D341Med (cell line): ENCODE measurements around the gene ABCB9.
A peak's percentile ranks its signal among the peaks of the same experiment; 100 is the strongest.
"Not testable (repeated sequence)": the region's sequence is repeated elsewhere in the genome, so short reads cannot be mapped to it uniquely, and the experiment has no call there.

Experiments
- DNase-seq: peaks from one replicate; pipeline ENCODE4 v3.0.0; 2012; ENCODE audit warnings: low spot score

ABCB9 gene

DNA sequence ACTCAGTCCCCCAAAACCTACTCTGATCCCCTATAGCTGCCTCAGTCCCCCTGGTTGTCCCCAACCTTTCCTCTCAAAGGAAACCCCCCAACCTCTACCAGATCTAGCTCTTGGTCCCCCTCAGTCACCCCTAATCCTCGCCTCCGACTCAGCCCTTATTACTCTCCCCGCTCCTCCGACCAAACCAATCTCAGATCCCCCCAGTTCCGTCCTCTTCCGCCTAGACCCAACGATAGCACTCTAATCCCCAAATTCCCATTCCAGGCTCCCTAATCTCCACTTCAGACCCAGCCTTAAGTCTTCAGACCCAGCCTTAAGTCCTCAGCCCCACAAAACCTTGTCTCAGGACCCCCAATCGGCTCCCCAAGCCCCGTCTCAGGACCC is 71.0 kb downstream of the ABCB9 start:
- no peak for DNase-seq

DNA sequence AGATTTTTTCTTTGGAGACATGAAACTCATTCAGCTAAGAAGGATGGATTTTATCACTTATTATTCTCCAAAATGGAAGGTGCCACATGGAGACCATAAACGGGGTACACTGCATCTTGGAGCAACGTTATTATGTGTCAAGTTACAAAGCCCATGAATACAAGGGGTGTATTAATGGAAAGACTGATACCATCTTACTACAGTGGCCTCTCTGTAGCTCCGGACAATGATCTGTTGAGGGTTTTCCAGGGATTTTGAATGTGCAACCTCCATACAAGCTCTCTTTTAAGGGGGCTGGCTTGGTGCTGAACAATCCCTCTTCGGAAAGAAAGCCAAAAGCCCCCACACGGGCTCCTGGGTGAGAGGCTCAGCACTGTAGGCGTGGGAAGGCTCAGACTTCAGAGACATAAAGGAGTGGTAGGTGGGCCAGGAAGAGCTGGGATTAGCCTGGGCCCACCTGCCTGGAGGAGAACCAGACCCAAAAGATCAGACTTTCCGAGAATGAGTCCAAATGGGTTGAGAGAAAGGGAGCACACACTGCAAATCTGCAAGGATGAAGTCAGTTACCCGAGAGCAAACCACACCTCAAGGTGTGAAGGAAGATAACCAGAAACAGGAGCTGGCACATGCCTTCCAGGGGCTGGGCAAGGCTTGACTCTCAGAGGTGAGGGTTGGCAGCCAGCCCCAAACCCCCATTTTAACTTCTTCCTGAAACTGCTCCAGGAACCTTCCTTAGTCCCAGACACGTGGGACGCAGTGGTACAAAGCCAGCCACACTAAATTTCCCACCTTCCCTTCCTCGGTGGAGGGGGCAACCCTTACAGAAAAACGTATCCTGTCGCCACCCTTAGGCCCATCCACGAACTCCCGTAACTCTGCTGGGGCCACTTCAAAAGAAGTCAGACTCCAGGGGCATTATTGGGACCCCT is 71.8 kb downstream of the ABCB9 start:
- DNase-seq: no peak

DNA sequence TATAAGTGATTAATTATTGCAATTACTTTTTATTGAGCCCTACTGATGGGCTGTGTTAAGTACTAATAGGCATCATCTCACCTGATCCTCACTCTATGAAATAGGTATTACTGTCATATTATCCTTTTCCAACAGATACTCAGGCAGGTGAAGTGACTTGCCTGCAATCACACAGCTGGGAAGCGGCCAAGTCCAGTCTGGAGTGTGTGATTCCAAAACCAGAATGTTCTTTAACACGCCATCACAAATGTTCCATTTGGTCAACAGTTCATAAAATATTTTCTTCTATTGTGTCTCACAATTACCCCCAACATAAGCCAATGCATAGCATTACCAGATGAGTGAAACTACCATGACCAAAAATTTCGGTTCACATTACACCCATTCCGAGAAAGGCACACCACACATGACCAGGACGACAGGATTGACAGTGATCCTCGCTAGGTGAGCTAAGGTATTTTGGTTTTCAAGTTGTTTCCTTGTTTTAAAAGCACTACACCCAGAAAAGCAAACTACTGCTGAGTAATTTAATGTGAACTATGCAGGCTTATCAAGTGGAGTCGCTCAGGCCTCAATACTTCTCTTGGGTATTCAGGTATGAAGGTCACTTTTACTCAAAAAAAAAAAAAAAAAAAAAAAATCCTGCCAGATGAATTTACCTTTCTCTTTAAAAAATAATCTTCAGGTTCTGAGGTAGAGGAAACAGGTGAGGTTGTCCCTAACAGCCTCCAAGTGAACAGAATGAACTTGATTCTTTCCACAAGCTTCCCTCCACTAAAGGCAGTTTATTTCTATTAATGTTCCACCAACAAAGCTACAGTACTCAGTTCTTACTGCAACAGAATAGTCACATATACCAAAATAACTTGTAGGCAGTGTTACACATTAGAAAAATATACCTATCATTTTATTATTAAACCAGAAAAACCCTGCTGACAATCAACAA is 72.8 kb downstream of the ABCB9 start:
- no peak for DNase-seq

DNA sequence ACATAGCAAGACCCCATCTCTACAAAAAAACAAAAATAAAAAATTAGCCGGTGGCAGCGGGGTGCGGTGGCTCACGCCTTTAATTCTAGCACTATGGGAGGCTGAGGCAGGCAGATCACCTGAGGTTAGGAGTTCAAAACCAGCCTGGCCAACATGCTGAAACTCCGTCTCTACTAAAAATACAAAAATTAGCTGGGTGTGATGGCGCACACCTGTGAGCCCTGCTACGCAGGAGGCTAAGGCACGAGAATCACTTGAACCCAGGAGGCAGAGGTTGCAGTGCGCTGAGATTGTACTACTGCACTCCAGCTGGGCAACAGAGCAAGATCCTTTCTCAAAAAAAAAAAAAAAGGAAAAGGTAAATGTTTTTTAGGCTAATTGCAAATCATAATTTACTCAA is 73.5 kb downstream of the ABCB9 start:
- DNase-seq: not testable (repeated sequence)

DNA sequence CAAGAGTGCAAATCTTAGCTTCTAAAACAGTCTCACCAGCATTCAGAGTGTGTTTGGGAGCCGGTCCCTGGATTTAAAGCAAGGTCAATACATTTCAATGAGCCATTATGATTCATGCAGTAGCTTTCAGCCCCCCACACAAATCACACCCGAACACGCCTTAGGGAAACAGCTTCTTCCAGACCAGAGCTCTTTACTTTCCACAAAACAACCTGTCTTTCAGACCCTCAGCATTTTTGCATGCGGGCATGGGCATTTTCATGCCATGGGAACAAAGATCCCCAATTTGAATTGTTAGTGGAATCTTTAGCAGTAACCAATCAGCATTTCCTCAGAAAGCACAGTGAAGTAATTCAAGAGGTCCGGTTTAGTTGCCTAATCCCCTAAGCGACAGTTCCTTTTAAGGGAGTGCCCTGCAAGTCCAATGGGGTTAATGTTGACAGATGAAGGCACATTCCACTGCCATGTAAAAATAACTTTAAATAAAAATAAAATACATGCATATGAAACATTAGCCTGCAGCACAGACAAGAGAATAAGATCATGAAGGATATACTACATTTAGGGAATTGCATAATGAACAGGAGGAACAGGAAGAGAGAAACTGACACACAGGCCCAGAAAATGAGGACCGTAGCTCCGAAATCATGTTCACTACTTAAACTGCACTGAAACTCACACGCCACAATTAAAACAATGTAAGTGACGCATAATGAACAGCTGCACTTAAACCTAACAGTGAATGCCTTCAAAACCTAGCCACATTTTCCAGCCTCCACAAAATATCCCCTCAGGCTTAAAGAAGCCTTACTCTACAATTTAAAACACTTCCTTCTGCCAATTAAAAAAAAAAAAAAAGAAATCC is 74.4 kb downstream of the ABCB9 start:
- no peak for DNase-seq

DNA sequence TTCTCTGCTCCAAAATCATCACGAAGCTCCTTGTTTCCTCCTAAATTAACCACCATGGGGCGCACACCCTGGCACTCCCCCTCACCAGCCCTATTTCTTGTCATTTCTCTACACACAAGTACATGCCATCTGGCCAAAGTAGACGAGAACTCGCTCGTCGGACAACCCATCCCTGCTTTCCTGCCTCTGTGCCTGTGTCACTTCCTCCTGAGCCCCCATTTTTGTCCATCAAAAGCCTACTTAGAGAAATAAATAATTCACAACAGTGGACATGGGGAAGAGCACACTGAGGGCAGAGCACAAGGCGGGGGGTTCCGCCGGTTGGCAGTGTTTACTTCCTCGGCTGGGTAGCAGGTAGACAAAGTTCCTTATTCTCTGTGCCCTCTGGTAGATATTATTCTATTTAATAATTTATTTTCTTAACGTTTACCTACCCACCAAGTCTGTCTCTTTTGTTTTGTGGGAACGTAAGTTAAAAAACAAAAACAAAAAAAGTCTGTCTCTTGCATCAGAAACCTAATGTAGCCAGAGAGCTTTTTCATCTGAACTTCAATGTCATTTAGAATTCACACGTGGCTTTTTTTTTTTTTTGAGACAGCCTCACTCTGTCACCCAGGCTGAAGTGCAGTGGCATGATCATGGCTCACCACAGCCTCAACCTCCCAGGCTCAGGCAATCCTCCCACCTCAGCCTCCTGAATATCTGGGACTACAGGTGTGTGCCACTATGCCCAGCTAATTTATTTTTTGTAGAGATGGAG is 76.3 kb downstream of the ABCB9 start:
- DNase-seq: no peak

DNA sequence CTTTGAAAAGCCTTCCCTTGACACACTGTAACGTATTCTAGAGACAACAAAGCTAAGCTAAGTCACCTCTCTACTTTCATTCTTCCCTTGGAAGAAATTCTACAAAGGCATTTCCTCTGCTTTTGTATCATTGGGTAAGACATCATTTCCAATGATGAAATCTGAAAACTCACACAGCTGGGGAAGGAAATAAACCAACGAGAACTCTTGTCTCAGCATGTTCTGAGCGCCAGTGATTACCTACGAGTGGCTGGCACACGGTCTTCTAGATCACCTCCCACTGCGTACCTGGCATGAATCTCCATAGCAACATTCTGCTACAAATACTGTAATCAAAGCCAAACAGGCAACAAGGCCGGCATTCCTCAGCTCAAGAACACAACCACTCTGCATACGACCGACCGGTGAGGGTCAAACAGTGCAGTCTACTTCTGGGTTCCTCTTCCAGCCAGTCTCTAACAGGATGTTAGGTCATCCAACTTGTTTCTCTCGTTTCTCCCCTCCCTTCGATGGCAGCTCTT is 78.0 kb downstream of the ABCB9 start:
- no peak for DNase-seq

DNA sequence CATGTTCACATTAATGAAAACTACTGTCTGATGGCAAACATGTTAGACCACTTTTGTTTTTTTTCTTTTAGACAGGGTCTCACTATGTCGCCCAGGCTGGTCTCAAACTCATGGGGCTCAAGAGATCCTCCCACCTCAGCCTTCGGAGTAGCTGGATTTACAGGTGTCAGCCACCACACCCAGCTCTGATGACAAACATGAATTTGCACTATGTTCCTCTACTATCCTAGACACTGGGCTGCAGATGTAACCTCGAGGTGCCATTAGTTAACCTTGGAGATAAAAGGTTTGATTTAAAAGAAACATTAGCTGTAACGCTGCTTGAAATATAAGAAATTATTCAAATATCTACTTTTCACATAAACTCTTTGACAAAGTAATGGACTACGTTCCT is 78.4 kb downstream of the ABCB9 start:
- DNase-seq: no peak

DNA sequence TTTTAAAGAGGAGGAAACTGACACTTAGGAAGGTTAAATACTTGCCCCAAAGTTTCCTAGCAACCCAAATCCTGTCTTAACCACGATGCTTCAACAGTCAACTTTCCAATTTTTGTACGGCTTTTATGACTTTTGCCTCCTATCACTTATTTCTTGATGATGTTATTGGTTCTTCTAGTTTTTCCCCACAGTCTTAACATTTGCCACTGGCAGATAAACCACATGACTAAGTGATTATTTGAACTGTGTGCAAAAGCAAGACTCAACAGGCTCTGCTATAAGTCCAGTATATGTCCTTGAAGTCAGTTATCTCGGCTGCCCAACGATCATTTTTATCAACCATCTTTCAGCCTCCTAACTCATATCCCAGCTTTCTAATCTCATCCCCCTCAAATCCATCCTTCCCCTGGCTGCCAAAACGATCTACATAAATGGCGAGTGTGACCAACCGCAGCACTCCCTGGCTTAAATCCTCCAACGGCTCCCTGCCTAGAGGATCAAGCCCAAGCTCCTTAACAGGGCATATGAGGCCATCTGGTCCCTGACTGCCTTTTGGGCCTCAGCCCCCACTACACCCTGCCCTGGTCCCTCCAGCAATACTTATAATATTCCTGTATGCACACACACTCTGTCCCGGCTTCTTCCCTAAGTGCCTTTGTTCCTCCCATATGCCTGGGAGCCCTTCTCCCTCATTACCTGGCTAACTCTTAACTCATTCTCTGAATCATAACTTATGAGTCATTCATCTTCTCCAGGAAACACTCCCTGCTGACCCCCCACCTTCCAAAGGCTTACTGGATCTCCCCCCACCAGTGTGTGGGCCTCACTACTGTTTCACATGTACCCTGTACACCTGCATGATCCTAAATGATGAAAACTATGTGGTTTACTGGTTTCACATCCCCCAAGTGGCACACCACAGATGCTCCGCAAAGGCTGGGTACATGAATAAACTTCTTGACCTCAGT is 79.1 kb downstream of the ABCB9 start:
- peak; percentile 87 for DNase-seq

DNA sequence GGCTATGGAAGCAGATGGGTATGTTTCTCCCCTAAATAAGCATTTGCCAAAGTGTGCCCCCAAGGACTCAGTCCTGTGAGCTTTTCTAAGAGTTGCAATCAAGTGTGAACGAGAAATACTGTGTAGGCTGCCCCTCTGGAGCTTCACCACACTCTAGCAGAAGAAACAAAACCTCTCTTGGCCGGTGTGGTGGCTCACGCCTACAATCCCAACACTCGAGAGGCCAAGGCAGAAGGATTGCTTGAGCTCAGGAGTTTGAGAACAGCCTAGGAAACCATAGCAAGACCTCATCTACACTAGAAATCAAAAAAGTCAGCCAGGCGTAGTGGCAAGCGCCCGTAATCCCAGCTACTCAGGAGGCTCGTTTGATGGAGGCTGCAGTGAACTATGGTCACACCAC is 80.1 kb downstream of the ABCB9 start:
- DNase-seq: no peak

DNA sequence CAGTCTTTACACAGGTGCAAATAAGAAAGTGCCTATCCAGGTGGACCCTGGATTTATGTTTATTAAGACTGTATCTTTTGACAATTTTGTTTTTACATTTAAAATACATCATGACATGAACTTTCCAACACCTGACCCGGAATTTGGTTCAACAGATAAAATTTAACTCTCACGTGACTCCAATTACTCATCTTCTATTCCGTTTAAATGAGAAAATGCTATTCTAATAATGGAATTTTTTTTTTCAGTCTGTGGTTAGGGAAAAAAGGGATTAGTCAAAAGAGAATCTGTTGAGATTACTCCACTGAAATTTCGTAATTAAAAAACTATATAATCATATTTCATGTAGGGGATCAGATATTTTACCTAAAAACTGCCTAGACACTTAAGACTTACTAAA is 81.4 kb downstream of the ABCB9 start:
- no peak for DNase-seq

DNA sequence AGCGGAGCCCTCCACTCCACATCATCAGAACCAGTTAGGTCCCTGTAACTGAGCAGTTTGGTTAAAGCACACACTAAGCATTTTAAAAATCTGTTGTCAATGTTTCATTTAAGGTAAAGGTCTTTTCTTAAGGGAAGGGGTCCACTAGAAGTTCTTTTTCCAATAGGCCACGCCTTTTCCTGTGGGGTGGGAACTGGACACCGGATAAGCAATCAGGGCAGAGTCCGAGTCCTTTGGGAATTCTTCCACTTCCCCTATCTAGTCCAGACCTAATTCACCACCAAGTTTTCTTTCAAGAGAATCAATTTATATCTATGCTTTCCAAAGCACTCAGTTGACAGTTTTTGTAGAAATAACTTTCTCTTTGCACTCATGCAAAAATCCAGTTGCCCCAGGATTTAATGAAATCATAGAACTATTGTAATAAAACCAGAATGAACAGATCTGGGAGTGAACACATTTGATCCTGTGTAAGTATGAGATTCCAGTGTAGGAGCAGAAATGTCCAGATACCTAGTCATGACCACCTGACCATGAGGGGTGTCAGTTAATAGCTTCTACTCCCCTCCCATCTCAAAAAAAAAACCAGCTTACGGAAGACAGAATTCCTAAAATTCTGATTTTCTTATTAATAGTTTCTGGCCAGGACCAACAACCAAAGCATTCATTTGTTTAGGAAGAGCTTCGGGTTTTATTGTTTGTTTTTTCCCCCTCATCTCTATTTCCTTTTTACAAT is 82.0 kb downstream of the ABCB9 start:
- DNase-seq: no peak

DNA sequence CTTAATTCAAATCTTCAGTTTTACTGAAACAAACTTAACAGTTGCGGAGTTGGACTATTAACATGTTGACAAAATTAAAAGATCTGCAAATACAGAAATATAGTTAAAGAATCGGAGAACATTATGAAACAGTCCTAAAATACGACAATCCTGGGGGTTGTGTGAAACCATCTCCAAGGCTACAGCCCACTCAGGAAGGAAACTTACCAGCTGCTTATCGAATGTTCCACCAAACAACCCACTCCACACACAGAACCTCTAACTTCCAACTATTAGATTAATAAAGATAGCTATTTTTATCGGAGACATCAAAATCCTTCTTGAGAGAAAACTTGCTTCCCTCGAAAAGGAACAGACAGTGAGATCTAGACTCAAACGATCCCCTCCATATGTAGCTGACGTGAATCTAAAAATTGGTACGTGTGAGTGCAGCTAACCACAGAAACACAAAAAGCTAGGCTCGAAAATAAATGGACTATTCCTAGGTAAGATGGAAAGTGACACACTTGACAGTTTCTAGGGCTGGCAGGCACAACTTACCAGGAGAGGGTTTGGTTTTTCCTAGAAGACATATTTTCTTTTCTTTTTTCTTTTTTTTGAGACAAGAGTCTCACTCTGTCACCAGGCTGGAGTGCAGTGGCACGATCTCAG is 83.2 kb downstream of the ABCB9 start:
- DNase-seq: no peak

DNA sequence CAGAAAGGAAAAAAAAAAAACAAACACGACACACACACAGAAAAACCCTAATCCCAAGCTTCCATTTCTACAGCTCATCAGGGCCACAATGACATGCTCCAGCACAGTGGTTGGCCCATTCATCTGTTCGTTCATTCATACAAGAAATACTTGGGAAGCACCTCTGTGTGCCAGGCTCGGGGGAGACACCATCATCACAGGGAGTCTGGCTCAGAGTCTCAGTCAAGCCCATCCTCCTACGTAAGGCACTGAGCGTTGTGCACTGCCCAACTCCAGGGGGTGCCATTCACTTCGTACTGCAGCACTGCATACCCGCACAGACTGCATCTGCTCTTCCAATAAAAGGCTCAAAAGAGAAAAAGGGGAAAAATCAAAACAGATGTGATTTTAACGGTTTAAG is 85.6 kb downstream of the ABCB9 start:
- DNase-seq: peak; percentile 79

DNA sequence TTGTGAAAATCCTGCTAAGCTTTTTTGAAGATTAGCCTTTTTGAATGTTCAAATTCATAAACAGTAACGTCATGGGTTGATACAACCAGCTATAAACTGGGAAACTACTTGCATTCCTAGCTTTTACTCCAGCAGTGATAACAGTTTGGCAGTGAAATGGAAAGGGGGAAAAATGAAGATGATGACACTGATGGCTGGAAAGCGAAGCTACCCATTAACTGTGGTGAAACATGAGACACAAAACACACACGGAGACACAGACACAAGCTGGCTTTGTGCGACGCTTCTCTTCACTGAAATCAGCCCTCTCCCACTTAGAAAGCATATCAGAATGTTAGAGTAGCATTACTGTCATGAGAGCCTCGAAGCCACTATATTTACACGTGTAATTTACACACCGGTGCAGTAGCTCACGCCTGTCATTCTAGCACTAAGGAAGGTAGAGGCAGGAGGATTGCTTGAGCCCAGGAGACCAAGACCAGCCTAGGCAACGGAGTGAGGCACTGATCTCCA is 86.1 kb downstream of the ABCB9 start:
- DNase-seq: no peak
